ENCODE results near the gene CBX1.

Gene CBX1

DNA sequence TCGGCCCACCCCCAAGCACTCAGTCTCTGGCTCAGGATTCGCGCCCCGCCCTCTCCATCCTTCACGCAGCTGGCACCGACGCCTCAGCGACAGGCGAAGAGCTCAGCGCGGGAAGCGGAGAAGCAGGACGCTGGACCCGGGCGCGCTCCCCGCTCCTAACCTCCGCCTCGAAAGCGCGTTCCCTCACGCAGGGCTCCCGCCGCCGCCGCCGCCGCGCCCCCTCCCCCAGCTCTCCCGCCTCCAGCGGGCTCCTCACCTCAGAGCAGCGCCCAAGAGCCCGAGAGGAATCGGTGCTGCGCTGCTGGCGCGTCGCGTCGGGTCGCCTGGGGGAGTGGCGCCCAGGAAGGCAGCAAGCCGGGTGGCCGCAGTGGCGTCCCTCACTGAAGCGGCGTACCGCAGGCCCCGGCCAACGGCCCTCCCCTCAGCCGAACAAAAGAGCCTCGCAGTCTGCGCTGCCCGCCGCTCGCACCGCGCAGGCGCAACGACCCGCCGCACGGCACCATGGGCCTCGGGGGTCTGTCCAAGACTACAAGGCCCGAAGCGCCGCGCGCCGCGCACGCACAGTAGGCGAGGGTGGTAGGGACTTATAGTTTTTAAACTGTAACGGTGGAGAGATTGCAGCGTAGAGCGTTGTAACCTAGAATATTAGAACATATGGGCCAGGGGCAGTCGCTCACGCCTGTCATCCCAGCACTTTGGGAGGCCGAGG, at the start of gene CBX1:
Gene CBX1 (minus strand): TSS at position 467 of the 709 bp plus-strand sequence. CDS start 24,474 bp downstream, outside the sequence.
- DNase-seq, result peak; percentile 97

DNA sequence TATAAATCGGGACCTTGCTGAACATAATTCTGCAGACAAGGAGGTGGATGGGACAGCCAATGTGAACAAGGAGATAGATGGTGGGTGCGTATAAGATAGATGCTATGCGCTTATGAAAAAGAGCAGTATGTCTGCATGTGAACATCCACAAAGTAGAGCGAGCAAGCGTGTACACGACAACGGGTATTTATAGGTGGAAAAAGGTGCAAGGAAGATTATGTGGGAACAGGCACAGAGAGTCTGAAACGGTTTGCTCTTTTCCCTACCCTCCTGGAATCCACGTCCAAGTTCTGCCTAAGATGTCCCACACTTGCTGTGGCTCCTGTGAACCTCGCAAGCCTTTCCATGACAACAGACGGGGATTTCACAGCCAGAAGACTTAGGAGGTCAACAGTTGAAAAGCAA, 49.3 kb upstream of the CBX1 start:
- DNase-seq, result no peak

DNA sequence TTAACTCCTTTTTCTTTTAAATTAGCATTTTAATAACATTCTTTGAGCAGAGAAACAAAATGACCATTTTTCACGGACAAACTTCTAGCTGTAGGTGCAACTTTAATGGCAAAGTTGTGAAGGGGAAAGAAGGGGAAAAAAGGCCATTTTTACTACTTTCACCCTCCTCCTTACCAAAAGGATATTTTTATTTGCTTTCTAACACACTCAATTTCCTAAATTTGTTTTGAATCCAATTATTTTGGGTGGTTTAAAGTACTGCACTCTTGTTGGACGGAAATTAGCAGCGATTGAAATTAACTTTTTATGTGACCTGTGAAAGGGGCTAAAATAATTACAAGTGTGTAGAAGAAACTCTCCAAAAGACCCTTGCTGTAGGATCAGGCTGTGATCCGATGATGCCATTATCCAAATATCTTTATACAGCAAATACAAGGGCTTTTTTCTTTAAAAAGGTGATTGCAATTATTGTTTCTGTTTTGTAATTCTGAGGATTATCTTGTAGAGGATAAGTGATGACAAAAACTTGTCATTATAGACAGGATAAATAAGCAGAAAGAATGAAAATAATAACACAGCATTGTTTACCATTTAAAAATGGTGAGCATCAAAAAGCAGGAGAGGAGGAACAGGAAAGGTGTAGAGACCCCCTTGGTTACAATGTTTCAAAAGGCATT, 48.6 kb upstream of the CBX1 start:
- DNase-seq, result no peak

DNA sequence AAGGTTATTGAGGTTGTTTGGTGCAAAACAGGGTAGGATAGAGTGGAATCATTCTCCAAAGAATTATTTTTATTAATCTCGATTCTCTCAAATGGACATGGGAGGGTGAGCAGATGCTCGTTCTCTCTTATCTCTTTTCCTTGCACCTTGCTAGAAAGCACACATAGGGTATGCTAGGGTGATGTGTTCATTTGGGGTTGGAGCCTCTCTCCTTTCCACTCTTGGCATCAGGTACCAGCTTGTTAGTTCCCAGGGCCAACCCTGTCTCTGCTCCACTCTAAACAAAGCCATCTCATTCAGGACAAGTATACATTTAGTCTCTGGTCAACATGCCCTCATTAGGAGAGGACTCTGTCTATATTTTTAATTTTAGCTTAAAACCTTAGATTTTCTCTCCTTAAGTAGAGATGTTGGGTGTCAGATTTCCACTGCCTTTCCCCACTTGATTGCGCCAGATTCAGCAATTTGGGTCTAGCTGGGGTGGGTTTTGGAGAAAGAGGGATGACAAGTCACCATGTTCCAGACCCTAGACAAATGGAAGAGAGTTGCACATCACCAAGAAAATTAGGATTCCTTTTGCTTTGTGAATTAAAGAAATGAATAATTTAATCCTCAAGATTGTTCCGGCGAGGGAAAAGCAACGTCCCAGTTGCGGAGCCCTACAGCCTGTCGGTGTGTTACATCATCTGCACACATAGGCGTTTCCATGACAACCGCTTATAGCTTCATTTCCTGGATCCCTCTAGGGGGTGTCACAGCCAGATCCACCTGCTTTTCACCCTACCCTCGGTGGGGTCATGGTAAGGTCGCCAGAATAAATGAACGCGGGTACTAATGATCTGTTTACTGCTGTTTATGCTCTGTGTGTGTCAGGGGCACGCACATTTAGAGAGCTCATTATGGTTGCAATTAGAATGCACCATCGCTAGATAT, 47.8 kb upstream of the CBX1 start:
- no peak for DNase-seq

DNA sequence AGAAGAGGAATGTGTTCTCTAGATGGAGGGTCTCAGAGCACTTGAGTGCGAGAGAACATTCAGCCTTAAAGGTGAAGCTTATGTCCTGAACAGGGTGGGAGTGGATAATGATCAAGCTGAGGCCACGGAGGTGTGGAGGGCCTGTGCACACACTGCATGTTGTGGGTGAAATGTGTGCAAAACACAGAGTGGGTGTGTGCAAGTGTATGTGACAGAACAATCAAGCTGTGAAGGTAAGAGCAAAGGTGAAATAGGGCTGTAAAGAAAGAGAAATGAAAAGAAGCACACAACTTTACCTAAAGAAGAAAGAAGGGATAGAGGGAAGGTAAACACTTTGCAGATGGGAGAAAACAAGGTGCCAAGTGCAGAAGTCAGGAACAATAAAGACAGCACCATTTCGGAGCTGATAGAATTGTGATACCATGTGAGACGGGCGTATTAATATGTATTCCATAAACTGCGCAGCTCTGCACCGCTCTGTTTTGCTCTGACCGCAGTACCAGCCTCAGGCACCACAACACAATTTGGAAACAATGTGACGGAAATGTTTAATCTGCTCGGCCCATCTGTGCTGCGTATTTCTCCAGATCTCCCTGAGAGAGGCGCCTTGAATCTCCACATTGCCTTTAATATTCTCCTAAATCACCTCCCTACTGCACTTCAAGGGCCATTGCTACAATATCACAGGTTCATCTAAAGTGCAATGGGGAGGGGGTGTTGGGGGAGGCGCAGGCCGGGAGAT, 46.9 kb upstream of the CBX1 start:
- DNase-seq, result no peak

DNA sequence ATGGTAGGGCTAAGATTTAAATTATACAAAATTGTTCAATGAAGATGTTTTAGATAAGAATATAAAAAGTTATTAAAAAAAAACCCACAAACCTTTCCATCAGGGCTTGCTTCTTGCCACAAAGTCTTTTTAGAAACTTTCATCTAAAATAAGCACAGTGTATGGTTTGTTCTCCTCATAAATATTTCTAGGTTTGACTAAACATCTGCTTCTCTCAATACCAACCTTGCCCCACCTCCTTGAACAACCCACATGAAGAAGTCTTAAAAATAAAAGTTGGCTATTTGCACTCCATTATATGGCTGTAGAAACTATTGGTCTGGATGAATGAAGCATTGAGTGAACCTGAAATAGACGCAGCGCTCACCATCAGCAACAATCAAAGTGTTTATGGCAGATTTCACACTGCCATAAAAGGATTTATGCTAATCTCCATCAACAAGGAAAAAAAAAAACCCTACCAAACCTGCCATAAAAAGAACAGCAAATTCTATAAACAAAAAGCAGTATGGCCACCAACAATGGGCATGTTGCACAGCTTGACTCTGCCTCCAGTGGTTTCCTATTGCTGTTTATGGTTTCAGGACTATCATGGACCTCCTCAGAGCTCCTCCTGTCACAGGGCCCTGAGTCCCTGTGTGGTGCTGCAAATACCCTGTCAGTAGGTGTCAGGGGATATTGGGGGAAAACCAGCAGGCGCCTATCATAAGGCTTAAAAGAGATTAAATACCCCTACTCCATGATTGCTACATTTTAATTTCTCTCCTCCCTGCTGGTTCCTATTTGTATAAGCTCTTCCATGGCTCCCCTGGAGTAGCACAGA, 43.9 kb upstream of the CBX1 start:
- no peak for DNase-seq

DNA sequence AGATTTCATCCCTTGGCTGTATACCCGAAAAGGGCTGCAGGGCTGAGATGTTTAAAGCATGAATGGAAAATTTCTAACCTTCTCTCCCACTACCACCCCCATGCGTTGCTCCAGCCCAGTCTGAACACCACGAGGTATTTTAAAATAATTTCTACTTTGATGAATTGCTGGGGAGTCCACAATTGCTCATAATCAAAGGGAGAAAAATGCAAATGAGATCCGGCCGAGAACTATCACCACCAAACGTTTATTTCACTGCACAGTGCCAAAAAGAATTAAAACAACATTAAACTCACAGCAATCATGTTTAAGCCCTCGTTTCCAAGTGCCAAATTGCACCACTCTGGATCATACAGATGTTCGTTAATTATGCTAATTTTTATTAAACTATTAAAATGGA, 43.0 kb upstream of the CBX1 start:
- no peak for DNase-seq

DNA sequence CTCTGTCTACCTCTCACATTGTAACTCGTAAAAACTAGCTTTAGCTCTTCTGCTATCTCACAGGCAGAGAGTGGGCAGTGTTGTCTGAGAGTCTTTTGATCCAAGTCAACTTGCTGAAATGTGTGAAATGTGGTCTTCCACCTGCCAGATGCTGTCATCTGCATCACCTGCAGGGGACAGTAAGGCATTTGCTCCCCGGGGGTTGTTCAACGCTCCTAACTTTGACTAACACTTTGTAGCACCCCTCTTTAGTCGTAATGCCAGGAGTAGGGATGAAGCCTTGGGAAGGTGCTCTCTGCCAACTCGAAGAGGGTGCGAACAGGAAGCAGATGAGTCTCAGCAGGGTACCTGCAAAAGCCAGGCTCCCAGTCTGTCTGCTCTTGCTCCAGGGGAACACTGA, 42.4 kb upstream of the CBX1 start:
- DNase-seq, result no peak

DNA sequence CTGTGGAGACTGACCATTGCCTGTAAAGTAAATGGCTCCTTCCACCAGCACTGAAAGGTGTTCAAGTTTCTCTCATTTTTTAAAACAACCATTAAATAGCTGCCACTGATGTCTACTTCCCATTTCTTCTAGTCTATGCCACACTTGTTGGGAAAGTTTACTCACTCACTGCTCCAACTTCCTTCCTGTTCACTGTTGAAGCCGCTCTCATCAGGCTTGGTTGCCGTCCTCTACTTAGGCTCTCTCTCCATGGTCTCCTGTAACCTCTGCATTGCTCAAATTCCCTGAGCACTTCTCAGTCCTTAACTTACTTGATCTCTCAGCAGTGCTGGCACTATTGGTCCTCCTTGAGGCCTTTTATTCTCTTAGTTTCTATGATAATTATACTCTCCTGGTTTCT, 38.7 kb upstream of the CBX1 start:
- no peak for DNase-seq

DNA sequence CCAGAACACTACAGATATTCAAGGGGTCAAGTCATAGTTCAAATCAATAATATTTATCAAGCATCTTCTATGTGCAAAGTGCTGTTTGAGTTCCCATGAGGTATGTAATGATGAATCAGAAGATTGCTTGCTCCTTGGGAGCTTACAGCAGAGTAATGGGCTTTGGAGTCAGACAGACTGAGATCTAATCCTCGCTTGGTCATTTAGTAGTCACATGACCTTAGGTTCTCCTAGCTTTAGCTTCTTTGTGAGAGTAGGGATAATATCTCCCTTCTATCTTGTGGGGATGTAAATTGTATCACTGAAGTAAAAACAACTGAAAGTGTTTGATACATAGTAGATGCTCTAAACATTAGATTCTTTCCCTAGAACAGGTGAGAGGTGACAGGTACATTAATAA, 36.4 kb upstream of the CBX1 start:
- DNase-seq, result no peak

DNA sequence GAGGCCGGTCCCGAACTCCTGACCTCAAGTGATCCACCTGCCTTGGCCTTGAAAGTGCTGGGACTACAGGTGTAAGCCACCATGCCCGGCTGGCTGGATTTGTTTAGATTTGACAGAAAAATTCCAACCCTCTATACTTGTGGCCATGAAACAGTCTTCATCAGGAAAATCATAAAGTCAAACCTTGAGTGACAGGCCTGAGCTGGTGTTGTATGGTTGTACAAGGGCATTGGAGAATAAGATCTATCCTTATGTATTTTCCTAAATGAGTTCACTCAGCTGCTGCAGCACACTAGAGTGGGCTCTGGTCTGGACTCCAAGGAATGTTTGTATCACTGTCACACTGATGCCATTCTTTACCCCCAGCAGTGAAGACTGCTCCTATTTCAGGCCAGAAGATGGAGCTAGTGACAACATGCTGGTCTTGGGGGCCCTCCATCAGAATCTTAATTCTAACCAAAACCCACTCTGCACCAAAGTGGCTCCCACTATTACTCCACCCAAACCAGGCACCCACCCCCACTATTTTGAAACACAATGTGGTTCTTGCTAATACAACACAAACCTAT, 33.7 kb upstream of the CBX1 start:
- no peak for DNase-seq

DNA sequence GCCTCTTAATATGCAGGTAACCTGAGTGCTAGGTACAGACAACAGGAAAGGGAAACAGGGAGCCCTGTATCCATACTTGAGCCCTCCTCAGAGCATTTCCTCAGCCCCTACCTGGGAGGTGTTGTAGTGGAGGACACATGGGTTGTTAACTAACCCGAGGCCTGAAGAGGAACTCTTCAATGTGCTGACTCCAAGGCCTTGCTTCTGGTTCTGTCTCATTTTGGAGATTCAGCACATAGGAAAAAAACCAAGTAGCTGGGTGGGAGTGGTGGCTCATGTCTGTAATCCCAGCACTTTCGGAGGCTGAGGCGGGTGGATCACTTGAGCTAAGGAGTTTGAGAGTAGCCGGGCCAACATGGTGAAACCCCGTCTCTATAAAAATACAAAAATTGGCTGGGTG, 31.1 kb upstream of the CBX1 start:
- no peak for DNase-seq

DNA sequence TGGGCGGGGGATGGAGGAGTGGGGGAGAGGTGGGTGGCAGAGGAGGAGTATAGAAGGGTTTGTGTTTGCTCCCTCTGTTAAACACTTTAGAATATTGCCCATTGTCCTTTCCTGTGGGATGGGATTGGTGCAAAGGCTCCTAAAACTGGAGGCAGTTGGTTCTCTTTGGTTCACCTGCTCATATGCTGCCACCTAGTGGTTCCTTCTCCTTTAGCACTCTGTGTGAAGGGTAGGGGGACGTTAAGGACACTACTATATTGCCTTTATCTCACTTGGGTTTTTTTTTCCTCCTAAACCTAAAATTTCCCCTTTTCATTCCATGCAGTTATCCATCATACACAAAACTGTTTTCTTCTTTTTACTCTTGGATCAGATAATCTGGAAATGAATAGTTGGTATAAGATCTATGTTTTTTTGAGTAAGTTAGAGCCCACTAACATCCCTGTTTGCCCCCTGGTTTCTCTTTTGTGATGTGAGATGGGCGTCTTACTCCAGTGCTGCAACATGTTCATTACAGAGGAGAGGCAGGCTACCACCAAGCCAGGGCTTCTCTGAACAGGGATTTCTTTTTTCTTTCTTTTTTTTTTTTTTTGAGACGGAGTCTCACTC, 30.0 kb upstream of the CBX1 start:
- peak; percentile 64 for DNase-seq

DNA sequence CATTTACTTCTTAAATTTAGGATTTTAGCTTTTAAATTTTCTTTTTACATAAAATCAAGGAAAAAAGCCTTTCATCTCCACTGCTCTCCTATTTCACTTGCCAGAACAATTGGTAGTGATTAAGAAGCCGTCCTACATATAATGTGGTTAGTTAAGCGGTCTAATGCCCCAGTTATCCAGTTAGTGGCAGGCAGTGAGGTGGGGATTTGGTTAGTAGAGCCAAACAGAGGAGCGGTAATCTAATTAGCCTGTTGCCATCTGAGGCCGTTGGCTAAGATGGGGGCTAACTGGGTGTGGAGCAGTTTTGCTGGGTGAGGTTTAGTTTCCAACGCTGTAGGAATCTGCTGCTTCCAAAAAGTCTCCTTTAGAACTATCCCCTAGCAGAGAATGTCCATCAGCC, 28.7 kb upstream of the CBX1 start:
- DNase-seq, result no peak

DNA sequence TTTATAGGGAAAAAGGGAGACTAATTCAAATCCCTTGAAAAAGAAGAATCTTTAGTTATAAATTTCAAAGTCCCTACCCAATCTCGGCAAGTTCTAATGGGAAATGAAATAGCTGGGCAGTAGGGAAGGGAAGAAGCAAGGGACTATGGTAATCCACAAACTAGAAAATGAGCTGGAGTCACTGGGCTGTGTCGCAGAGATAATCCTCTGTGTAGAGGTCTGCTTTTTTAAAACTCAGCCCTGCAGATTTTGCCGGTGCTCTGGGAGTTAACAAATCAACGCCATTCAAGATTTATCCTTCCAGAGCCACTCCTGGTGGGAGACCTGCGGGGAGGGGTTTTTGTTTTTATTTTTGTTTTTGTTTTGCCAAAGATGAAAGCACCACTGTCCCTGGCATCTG, 27.1 kb upstream of the CBX1 start:
- DNase-seq, result no peak

DNA sequence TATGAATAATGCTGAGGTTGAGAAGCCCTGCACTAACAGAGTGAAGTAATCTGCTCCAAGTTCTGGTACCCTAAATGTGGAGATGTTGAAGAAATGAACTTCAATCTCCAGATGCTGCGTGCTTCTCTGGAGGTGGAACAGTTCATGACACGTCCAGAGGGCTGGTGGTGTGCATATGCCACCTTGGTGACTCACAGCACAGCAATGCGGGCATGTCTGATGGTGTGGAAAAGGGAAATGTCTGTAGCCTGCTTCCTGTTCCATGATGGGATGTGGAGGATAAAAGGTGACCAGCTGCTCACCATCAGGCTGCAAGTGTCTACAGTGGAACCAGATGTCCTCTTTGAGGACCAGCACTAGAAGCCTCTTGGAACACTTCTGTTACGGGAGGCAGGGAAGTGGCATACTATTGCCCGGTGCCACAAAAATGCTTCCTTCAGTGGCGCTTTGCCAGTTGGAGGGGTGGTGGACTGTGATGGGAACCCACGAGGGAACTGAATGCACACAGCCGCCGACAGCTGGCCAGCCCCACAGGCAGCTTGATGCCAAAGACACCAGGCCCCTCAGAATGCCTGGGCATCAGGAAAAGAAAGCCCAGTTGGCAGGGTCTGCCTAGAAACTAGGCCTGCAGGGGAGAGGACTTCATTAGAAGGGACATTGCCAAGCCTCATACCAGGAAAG, 26.2 kb upstream of the CBX1 start:
- no peak for DNase-seq

DNA sequence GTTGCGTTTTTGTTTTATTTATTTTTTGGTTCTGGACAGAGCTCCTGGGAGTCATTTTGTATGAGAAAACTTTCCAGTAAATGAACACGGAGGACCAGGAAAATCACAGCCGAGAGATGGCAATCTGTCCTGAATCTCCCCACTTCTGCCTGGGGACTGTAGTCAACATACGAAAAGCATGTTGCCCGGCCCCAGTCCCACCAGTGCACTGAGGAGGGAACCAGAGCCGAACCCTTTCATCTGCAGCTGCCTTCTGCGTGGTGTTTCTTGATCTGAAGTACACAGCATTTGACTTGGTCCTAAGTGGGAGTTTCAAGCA, 25.2 kb upstream of the CBX1 start:
- no peak for DNase-seq

DNA sequence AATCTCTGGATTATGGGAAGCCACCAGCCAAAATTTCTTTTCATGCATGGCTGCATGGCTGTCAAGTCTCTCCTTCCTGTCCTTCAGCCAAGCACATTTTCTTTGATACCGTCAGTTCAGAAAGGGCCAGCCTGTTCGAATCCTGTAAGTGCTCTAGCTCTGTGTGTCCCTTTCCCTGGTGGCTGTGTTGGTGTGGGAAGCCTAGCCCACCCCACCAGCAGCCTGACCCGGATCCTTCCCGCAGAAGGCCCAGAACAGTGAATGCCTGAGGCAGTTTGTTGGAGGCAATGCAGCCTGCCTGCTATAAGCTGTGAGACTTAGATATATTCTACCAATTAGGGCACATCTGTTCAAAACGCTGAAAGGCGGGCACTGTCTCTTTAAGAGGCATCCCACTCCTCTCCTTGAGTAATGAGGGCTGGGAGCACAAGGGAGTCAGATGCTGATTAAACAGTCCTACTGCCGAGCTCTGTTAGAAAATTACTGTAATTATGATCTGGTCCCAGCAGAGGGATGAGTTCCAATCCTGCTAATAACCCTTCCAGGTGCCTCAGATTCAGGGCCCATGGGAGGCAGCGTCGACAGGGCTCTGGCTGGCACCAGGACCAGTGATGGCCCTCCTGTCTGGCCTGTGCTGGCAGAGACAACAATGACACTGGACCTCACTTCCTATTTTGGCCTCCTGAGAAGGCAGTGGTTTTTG, 24.7 kb upstream of the CBX1 start:
- DNase-seq, result no peak

DNA sequence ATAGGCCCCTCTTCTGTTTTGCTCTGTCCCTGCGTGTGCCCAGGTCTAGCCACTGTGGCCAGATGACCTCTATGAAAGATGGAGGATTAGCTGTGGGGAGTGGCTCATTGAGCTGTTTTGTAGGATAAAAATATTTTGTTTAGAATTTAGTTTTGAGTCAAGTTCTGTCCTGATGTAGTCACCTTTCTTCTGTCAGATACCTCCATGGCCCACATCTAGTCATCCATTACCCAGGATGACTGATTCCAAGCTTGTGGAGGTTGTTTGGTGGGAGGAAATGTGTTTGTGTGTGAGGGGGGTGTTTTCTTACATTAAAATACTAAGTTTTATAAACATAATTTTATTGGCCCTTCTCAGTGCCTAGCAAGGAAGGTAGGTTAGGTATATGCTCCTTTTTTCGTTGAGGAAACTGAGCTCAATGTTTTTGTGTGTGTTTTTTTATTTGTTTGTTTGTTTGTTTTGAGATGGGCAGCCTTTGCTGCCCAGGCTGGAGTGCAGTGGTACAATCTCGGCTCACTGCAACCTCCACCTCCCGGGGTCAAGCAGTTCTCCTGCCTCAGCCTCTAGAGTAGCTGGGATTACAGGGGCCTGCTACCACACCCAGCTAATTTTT, 22.6 kb upstream of the CBX1 start:
- DNase-seq, result no peak

DNA sequence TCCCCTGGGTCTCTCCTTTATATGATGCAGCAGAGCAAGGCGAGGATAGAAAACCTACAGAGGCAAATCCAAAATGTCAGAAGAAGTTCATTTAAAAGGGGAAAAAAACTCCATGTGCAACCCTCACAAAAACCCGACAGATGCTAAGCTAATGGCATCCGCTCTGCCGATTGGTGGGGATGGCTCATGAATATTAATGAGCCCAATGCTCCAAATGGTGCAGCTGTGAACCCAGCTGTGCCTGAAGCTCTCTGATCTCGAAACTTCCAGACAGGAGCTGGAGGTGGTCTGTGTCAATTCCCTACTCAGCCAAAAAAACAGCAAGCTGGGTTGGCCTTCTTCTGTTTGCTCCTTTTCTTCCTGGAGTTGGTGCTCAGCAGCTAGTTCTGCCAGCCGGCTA, 21.8 kb upstream of the CBX1 start:
- DNase-seq, result no peak
